Mammary epithelial cell (primary cell): ENCODE measurements around the gene TMEM171.

Source experiments
- EZH2 ChIP-seq: IDR thresholded peaks from 2 replicates; pipeline ENCODE4 v1.6.1; 2012; ENCODE audit warnings: low read length, inconsistent platforms, borderline replicate concordance
- TF ChIP-seq, protein P1 (sequence below), 2 donors: IDR thresholded peaks in 1 of 2; conservative IDR thresholded peaks in 1 of 2; 2 replicates each; pipeline ENCODE4 v1.5.1; 2011 to 2012; ENCODE audit warnings: inconsistent platforms in 2 of 2, low read length in 2 of 2, mild to moderate bottlenecking in 2 of 2, control low read depth in 1 of 2, low read depth in 1 of 2; ENCODE audit not compliant: insufficient read depth in 1 of 2; ENCODE audit errors: extremely low read depth in 1 of 2

DNA sequence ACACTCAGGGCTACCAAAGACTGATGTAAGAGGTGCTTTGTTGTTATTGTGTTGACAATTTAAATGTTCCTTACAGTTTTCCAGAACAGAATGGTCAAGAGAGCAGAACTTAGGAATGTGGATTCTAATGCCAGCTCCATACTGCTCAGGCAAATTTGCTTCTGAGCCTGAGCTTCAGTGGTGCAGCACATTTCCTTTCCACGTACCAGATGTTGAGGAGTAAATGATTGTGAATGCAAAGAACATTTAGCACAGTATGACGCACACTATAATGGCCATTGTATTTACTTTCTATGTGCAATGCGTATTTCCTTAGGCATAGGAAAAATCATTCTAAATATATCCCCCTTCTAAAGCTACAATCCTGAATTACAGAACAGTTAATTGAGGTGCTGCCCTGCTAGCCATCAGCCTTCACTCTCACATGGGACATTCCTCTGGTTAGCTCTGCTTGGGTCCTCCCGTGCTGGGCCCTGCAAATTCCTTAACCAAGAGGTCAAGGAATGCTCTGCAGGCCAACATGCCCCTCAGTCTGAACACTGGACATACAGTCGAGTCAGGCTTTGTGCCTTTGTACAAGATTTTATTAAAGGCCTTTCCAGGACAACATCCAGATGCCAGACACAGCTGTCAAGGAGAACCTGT lies 31.5 kb downstream of the TMEM171 start:
- TF ChIP-seq, protein P1, sequence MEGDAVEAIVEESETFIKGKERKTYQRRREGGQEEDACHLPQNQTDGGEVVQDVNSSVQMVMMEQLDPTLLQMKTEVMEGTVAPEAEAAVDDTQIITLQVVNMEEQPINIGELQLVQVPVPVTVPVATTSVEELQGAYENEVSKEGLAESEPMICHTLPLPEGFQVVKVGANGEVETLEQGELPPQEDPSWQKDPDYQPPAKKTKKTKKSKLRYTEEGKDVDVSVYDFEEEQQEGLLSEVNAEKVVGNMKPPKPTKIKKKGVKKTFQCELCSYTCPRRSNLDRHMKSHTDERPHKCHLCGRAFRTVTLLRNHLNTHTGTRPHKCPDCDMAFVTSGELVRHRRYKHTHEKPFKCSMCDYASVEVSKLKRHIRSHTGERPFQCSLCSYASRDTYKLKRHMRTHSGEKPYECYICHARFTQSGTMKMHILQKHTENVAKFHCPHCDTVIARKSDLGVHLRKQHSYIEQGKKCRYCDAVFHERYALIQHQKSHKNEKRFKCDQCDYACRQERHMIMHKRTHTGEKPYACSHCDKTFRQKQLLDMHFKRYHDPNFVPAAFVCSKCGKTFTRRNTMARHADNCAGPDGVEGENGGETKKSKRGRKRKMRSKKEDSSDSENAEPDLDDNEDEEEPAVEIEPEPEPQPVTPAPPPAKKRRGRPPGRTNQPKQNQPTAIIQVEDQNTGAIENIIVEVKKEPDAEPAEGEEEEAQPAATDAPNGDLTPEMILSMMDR (conservative IDR thresholded peaks at IDR 0.05 in 1 of 2, IDR thresholded peaks at IDR 0.05 in 1 of 2; ENCODE audit: extremely low read depth in 1 of 2, insufficient read depth in 1 of 2, low read depth in 1 of 2, low read length in 2 of 2), result no peak
- TF ChIP-seq EZH2, result no peak
